GM18502 (cell line): ENCODE results near the gene GPR132.
A peak's percentile ranks its signal among the peaks of the same experiment; 100 is the strongest.
"Not testable (repeated sequence)": the region's sequence is repeated elsewhere in the genome, so short reads cannot be mapped to it uniquely, and the experiment has no call there.

Experiments
- ATAC-seq: cut with Tn5 transposase; IDR thresholded peaks from one replicate; pipeline ENCODE4 v1.9.1; 2021; ENCODE audit warnings: mild to moderate bottlenecking; ENCODE audit not compliant: unreplicated experiment, poor library complexity

Gene GPR132

GRCh38 chr14:105091517-105092170 is 26.4 kb upstream of the GPR132 start:
- ATAC-seq, result no peak

- ATAC-seq, result no peak
These were observed 25.9 kb upstream of the GPR132 start for GRCh38 chr14:105091054-105091516.

- ATAC-seq, result no peak
These were observed 25.3 kb upstream of the GPR132 start for GRCh38 chr14:105090493-105091053.

- no peak for ATAC-seq
These were observed 24.7 kb upstream of the GPR132 start for GRCh38 chr14:105089746-105090492.

- ATAC-seq, result no peak
These were observed 23.8 kb upstream of the GPR132 start for GRCh38 chr14:105088812-105089745.

GRCh38 chr14:105087963-105088811 is 23.0 kb upstream of the GPR132 start:
- ATAC-seq, result no peak

GRCh38 chr14:105087308-105087962 is 22.2 kb upstream of the GPR132 start:
- peak; percentile 10 for ATAC-seq

GRCh38 chr14:105086833-105087307 is 21.6 kb upstream of the GPR132 start:
- peak; percentile 80 for ATAC-seq

- ATAC-seq, result no peak
These were observed 20.5 kb upstream of the GPR132 start for GRCh38 chr14:105085766-105086165.

GRCh38 chr14:105084741-105085571 is 19.7 kb upstream of the GPR132 start:
- no peak for ATAC-seq

- no peak for ATAC-seq
These were observed 18.9 kb upstream of the GPR132 start for GRCh38 chr14:105083926-105084685.

GRCh38 chr14:105082703-105083102 is 17.5 kb upstream of the GPR132 start:
- ATAC-seq, result no peak

GRCh38 chr14:105081473-105081872 is 16.2 kb upstream of the GPR132 start:
- not testable (repeated sequence) for ATAC-seq

GRCh38 chr14:105080161-105080560 is 14.9 kb upstream of the GPR132 start:
- ATAC-seq, result no peak

- no peak for ATAC-seq
These were observed 13.1 kb upstream of the GPR132 start for GRCh38 chr14:105078294-105078693.

- ATAC-seq, result no peak
These were observed 12.4 kb upstream of the GPR132 start for GRCh38 chr14:105077649-105077995.
